Sigmoid colon (tissue), 7 donors: Measurements from ENCODE around the gene KCNIP1. TPM values are rescaled to one million over a fixed set of nuclear protein-coding genes. Genes with fewer than 3 reads are reported as not detected.

Experiments used
- DNase-seq: peaks from one replicate; pipeline ENCODE4 v3.0.0-alpha.2; 2019
- H3K27ac ChIP-seq, 4 donors: fragments of 200-600 bp; sonication (generic); one replicate each; pipeline ENCODE4 v1.5.1; 2016 to 2019; ENCODE audit warnings: mild to moderate bottlenecking in 1 of 4
- H3K27me3 ChIP-seq, 3 donors: fragments of 200-600 bp; sonication (generic); one replicate each; pipeline ENCODE4 v1.5.1; 2019; ENCODE audit warnings: mild to moderate bottlenecking in 1 of 3
- H3K36me3 ChIP-seq, 4 donors: fragments of 200-600 bp; sonication (generic); one replicate each; pipeline ENCODE4 v1.5.1; 2016 to 2019
- H3K4me1 ChIP-seq, 4 donors: fragments of 200-600 bp; sonication (generic); one replicate each; pipeline ENCODE4 v1.5.1; 2017 to 2019
- H3K4me3 ChIP-seq, 4 donors: fragments of 200-600 bp; sonication (generic); one replicate each; pipeline ENCODE4 v1.5.1; 2017 to 2019; ENCODE audit warnings: mild to moderate bottlenecking in 2 of 4, moderate library complexity in 1 of 4
- H3K9me3 ChIP-seq, 4 donors: fragments of 200-600 bp in 3 of 4; sonication (generic) in 3 of 4; one replicate each; pipeline versions ENCODE4 v1.5.1 to v1.6.1; 2013 to 2019
- CTCF ChIP-seq, 4 experiments: fragments of 450-650 bp in 3 of 4; fragments of 200-600 bp in 1 of 4; IDR thresholded peaks; one replicate each; pipeline ENCODE4 v1.5.1; 2016 to 2019; ENCODE audit warnings: antibody characterized with exemption in 4 of 4, mild to moderate bottlenecking in 3 of 4, moderate library complexity in 2 of 4
- EP300 ChIP-seq, 4 donors: sonication (generic); formaldehyde crosslinking; IDR thresholded peaks; one replicate each; pipeline ENCODE4 v1.6.1; 2017; ENCODE audit warnings: antibody characterized with exemption in 4 of 4
- POLR2A ChIP-seq, 2 donors: fragments of 450-650 bp; IDR thresholded peaks; one replicate each; pipeline ENCODE4 v1.6.1; 2016; ENCODE audit warnings: antibody characterized with exemption in 2 of 2, mild to moderate bottlenecking in 2 of 2, moderate library complexity in 2 of 2
- POLR2AphosphoS5 ChIP-seq, 4 donors: sonication (generic); formaldehyde crosslinking; IDR thresholded peaks; one replicate each; pipeline ENCODE4 v1.6.1; 2017; ENCODE audit warnings: antibody characterized with exemption in 4 of 4
- WGBS, 2 donors: extraction: QIAGEN DNeasy Blood & Tissue Kit; methylation state at CpG; one replicate each; pipeline ENCODE4 v1.1.7; 2013; 5-methylcytosine and 5-hydroxymethylcytosine counted together
- intact Hi-C: fragments of 100-400 bp; cut with DNase I; formaldehyde crosslinking; loops from one replicate; pipeline ENCODE4 v1.15.1; 2023
- polyA plus RNA-seq, 3 donors: library from polyadenylated mRNA; stranded (reverse); fragments of 200-250 nt; gene quantifications; one replicate each; pipeline ENCODE4 v1.2.3, GENCODE V29; 2013
- total RNA-seq, 4 donors: library from RNA; depleted of rRNA; stranded (reverse); fragments of >200 nt; gene quantifications; one replicate each; pipeline ENCODE4 v1.1.0, GENCODE V29; 2016
- donor health status: healthy with polysubstance abuse.
- donor health status: Bipolar disorder and iron deficiency.
- donor health status: healthy.

KCNIP1 gene
- total and polyA plus RNA-seq, 7 donors: 0.28 to 2.8 (median 1.1) TPM; not detected in 2

GRCh38 chr5:170501931-170502330 lies 1.9 kb upstream of the KCNIP1 start:
- no peak for DNase-seq
- WGBS, 2 donors: 51 to 53% methylated on average over 2 of the region's 2 CpGs
- no peak for TF ChIP-seq CTCF (IDR thresholded peaks at IDR 0.05)
- no peak for TF ChIP-seq POLR2A (IDR thresholded peaks at IDR 0.05)
- TF ChIP-seq POLR2AphosphoS5 (IDR thresholded peaks at IDR 0.05): no peak
- no peak for TF ChIP-seq EP300 (IDR thresholded peaks at IDR 0.05)
- Histone ChIP-seq H3K27me3 (peaks cover 6 to 43% (median 16%) of the 10 kb centered on the region in 3 donors), H3K9me3 (peaks cover 0 to 3% (median 0%) of the 10 kb centered on the region in 4 donors), H3K27ac (no peak overlapping the region), H3K4me1 (peaks cover 0 to 10% (median 8%) of the 10 kb centered on the region in 4 donors), H3K36me3 (no peaks in the 10 kb centered on the region), H3K4me3 (no peak overlapping the region)
- intact Hi-C loops: no loop called here

GRCh38 chr5:170504616-170505266 lies 921 bp downstream of the KCNIP1 start:
- no peak overlapping the region for H3K27ac ChIP-seq
- H3K4me1 ChIP-seq: peaks cover 0 to 10% (median 8%) of the 10 kb centered on the region in 4 donors
- WGBS, 2 donors: 79 to 86% methylated on average over 23 of the region's 23 CpGs
- no peak for TF ChIP-seq EP300 (IDR thresholded peaks at IDR 0.05)
- peaks cover 6 to 40% (median 16%) of the 10 kb centered on the region in 3 donors for H3K27me3 ChIP-seq
- no peaks in the 10 kb centered on the region for H3K36me3 ChIP-seq
- no peak for DNase-seq
- H3K9me3 ChIP-seq: peaks cover 0 to 3% (median 0%) of the 10 kb centered on the region in 4 donors
- intact Hi-C loops: no loop called here
- peak overlapping the region in 1 of 4 donors; percentile 44 for H3K4me3 ChIP-seq

- WGBS, 2 donors: 77 to 84% methylated on average over 5 of the region's 5 CpGs
These were observed 4.2 kb downstream of the KCNIP1 start for GRCh38 chr5:170508036-170508435.

GRCh38 chr5:170508660-170509347 lies 5.0 kb downstream of the KCNIP1 start:
- H3K4me3 ChIP-seq: no peak overlapping the region
- peaks cover 0 to 20% (median 8%) of the 10 kb centered on the region in 3 donors for H3K27me3 ChIP-seq
- WGBS, 2 donors: 65 to 81% methylated on average over 8 of the region's 8 CpGs
- TF ChIP-seq POLR2A (IDR thresholded peaks at IDR 0.05): no peak
- TF ChIP-seq POLR2AphosphoS5 (IDR thresholded peaks at IDR 0.05): no peak
- TF ChIP-seq EP300 (IDR thresholded peaks at IDR 0.05): no peak
- intact Hi-C loops: no loop called here
- H3K4me1 ChIP-seq: peaks cover 0 to 7% (median 6%) of the 10 kb centered on the region in 4 donors
- H3K36me3 ChIP-seq: no peaks in the 10 kb centered on the region
- DNase-seq: no peak
- H3K9me3 ChIP-seq: no peaks in the 10 kb centered on the region
- H3K27ac ChIP-seq: no peak overlapping the region

More at GRCh38 chr5:170508036-170508435, 4.2 kb downstream of the KCNIP1 start:
- Histone ChIP-seq H3K9me3 (no peaks in the 10 kb centered on the region), H3K4me3 (no peak overlapping the region), H3K27me3 (peaks cover 0 to 26% (median 10%) of the 10 kb centered on the region in 3 donors), H3K36me3 (no peaks in the 10 kb centered on the region), H3K4me1 (peaks cover 0 to 10% (median 8%) of the 10 kb centered on the region in 4 donors), H3K27ac (no peak overlapping the region)
- intact Hi-C loops: no loop called here
- DNase-seq: no peak
- TF ChIP-seq POLR2A (IDR thresholded peaks at IDR 0.05): no peak
- no peak for TF ChIP-seq EP300 (IDR thresholded peaks at IDR 0.05)
- no peak for TF ChIP-seq POLR2AphosphoS5 (IDR thresholded peaks at IDR 0.05)
- TF ChIP-seq CTCF (IDR thresholded peaks at IDR 0.05): no peak

GRCh38 chr5:170509348-170509660 lies 5.5 kb downstream of the KCNIP1 start:
- intact Hi-C loops: no loop called here
- TF ChIP-seq POLR2AphosphoS5 (IDR thresholded peaks at IDR 0.05): no peak
- TF ChIP-seq EP300 (IDR thresholded peaks at IDR 0.05): no peak
- TF ChIP-seq POLR2A (IDR thresholded peaks at IDR 0.05): no peak
- DNase-seq: no peak
- H3K27me3 ChIP-seq: peaks cover 0 to 15% (median 3%) of the 10 kb centered on the region in 3 donors
- no peaks in the 10 kb centered on the region for H3K9me3 ChIP-seq
- H3K27ac ChIP-seq: no peak overlapping the region
- peaks cover 0 to 2% (median under 1%) of the 10 kb centered on the region in 4 donors for H3K4me1 ChIP-seq
- H3K4me3 ChIP-seq: no peak overlapping the region
- H3K36me3 ChIP-seq: no peaks in the 10 kb centered on the region
- 83 to 92% methylated on average over 1 of the region's 1 CpG for WGBS, 2 donors

GRCh38 chr5:170510126-170510525 lies 6.3 kb downstream of the KCNIP1 start:
- H3K9me3 ChIP-seq: no peaks in the 10 kb centered on the region
- no peak for TF ChIP-seq EP300 (IDR thresholded peaks at IDR 0.05)
- no peak for TF ChIP-seq CTCF (IDR thresholded peaks at IDR 0.05)
- no peak for TF ChIP-seq POLR2A (IDR thresholded peaks at IDR 0.05)
- H3K36me3 ChIP-seq: no peaks in the 10 kb centered on the region
- intact Hi-C loops: no loop called here
- H3K4me3 ChIP-seq: no peak overlapping the region
- no peak overlapping the region for H3K27ac ChIP-seq
- WGBS, 2 donors: 86 to 93% methylated on average over 7 of the region's 7 CpGs
- no peak for DNase-seq
- no peaks in the 10 kb centered on the region for H3K4me1 ChIP-seq
- peaks cover 0 to 6% (median 0%) of the 10 kb centered on the region in 3 donors for H3K27me3 ChIP-seq
